ENCODE results near the gene AUTS2.

Gene AUTS2

GRCh38 chr7:70416986-70417655, 818.8 kb downstream of the AUTS2 start:
- no peak for DNase-seq (ENCODE audit: low read depth in 2 of 2)

DNA sequence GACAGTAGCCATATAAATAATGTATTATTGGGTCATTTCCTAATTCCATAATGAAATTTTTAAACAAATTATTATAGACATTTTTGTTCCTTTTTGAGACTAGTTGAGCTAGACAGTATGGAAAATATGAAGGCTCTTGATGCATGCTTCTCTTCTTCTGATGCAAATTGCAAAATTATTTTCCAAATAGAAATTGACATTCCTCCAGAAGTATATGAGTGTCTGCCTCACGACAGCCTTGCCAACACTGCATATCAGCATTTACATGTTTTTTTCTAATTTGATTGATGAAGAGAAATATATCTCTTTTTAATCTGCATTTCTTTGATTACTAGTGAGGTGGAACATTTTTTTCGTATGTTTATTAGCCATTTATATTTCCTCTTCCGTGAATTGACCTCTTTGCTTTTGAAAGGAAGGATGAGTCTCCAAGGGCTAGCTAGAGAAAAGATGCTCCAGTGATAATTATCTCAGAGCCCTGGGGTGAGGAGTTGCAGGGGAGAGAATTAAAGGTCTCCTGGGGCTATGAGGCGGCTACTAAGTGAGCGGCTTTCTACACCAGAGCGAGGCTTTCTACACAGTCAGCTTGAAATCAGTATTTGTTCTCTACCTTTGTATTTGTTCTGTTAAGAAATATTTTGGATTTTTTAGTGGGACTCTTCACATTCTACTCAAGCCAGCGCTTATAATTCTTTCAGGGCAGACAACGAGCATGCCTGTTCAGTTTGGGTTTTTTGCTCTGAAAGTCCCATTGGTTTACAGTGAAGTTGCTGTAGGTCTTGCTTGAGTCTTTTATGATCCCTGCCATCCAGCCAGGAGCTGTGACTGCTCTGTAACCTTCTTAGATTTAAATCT, 821.5 kb downstream of the AUTS2 start:
- DNase-seq (ENCODE audit: low read depth in 2 of 2) = no peak

- DNase-seq (ENCODE audit: low read depth in 2 of 2) = no peak
Measured at GRCh38 chr7:70420381-70420662, 822.0 kb downstream of the AUTS2 start.

- no peak for DNase-seq (ENCODE audit: low read depth in 2 of 2)
Measured at GRCh38 chr7:70421319-70421718, 823.0 kb downstream of the AUTS2 start.

GRCh38 chr7:70426249-70426880, 828.1 kb downstream of the AUTS2 start:
- no peak for DNase-seq (ENCODE audit: low read depth in 2 of 2)

DNA sequence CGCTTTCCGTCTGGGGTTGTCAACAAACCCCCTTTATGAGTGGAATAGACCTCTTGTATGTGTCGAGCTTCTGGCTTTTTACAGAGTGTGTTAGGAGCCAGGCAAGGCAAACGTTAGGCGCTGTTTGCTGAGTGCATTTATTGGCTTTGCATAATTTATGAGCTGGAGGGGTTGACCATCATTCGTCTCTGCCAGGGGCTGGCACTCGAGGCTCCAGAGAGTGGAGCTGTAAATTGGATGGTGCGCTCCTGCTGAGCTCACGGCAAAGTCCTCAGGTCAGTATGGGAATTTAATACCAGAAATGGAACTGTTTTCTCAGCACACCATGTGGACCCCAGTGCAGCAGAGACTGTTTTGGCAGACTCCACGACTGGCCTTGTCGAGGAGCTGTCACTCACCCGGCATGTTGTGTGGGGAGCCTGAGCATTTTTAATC, 834.3 kb downstream of the AUTS2 start:
- DNase-seq (ENCODE audit: low read depth in 2 of 2) = no peak

DNA sequence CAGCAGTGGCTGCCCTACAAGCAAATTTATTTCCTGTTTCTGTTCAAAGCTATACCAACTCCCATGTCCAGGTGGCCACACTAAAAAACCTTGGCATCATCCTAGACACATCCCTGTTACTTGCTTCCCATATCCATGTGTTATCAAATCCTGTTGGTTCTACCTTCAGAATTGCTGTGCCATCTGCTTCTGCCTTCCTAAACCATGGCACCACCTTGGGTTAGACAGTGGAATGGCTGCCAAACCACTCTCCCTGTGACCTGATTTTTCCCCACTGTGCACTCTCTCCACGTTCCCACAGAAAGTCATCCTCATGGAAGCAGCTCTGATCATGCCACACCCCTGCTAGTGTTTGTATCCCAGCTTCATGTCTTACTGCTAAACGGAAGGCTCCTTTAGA, 836.1 kb downstream of the AUTS2 start:
- no peak for DNase-seq (ENCODE audit: low read depth in 2 of 2)

- no peak for DNase-seq (ENCODE audit: low read depth in 2 of 2)
Measured at GRCh38 chr7:70434821-70435220, 836.5 kb downstream of the AUTS2 start.

DNA sequence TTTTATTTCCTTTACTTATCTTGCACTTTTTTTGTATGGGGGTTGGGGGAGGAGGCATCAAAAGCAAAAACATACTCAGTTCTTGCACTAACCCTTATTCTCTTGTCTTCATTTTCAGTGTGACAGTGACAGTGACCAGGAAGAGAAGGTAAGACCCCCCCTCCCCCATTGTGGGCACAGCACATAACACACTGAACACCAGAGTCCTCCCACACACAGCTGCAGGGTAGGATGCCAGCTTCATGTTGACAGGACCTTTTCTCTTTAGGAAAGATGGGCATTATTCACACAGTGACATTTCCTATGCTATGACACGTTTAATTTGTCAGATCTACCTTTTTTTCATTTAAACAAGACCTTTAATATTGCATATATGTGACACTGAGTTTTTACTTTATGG, 837.4 kb downstream of the AUTS2 start:
- DNase-seq (ENCODE audit: low read depth in 2 of 2) = no peak

DNA sequence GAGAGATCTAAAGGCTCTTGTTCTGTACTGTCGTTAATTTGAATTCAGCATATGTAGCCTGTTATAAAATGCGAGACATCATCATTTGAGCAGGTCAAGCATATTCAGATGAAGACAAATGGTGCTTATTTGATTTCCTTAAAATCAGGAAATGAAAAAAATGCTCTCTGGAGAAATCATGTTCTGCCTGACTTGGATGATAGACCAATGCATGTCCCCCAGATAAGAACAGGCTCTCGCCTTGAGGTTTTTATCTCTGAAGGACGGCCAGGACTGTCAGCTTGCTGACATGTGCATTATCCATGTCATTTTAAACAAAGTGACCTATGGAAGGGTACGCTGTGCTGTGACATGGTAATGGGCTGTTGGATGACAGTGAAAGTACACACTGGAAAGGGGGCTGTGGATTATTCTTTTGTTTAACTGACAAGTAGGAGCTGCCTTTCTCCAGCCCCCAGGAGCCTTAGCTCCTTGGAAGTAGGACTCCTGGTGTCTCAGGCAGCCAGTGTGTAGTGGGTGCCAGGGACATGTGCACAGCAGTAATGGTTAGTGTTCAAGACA, 838.6 kb downstream of the AUTS2 start:
- DNase-seq (ENCODE audit: low read depth in 2 of 2) = no peak

GRCh38 chr7:70439651-70440050, 841.4 kb downstream of the AUTS2 start:
- no peak for DNase-seq (ENCODE audit: low read depth in 2 of 2)

DNA sequence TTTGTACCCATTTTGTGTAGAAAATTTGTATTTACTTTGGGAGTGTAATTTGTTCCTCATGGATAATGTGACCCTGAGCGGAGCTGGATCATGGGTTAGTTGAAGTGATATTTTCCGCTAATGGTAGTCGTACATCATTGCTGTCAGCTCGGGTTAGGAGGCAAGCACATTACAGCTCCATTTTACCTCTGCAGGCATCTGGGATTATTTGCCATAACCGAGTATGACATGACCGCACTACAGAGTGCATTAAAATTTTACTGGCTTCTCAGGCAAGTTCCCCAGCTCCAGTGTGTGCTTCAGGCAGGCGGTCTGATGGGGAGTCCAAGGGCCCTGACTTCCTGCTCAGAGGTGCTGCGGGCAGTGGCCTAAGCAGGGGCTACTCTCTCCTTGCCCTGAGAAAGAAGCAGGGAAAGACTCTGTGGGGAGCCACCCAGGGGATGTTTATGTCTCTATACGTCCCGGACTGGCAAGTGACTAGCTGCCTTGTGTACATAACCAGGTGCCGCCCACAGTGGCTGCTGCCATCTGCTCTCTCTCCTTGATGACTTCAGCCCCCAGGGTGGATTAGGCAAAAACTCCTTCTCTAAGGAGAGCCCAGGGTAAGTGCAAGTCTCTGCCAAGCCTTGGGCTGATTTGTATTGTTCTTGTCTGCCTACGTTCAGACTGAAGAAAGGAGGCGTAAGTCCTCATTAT, 848.3 kb downstream of the AUTS2 start:
- no peak for DNase-seq (ENCODE audit: low read depth in 2 of 2)

DNA sequence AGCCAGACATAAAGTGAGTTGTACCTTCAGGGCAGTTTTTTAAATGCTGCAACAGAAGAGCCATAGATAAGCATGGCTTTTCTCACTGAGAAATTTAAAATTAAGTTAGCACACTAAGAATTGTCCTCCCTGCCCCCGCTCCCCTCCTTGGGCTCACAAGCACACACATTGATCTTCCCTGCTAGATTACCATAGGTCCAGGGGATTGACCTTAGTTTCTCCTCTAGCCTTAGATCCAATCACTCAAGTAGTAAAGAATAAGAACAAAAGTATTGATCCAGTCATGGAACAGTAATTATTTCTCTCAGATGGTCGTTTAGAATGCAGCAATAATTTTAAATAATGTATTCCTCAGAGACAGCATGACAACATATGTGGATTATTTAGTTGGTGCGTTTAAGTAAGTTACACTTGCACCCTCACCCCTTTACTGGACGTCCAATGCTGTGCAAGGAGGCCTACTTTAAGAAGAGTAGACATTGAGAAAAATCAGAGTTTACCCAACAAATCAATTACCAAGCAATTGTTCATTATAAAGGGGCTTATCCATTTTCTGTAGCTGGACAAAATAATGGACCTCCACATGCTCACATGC, 850.1 kb downstream of the AUTS2 start:
- no peak for DNase-seq (ENCODE audit: low read depth in 2 of 2)

- DNase-seq (ENCODE audit: low read depth in 2 of 2) = no peak
Measured at GRCh38 chr7:70450731-70451130, 852.5 kb downstream of the AUTS2 start.

GRCh38 chr7:70455925-70456324, 857.6 kb downstream of the AUTS2 start:
- DNase-seq (ENCODE audit: low read depth in 2 of 2) = no peak

- DNase-seq (ENCODE audit: low read depth in 2 of 2) = no peak
Measured at GRCh38 chr7:70456719-70457118, 858.4 kb downstream of the AUTS2 start.

GRCh38 chr7:70457482-70457881, 859.2 kb downstream of the AUTS2 start:
- no peak for DNase-seq (ENCODE audit: low read depth in 2 of 2)

DNA sequence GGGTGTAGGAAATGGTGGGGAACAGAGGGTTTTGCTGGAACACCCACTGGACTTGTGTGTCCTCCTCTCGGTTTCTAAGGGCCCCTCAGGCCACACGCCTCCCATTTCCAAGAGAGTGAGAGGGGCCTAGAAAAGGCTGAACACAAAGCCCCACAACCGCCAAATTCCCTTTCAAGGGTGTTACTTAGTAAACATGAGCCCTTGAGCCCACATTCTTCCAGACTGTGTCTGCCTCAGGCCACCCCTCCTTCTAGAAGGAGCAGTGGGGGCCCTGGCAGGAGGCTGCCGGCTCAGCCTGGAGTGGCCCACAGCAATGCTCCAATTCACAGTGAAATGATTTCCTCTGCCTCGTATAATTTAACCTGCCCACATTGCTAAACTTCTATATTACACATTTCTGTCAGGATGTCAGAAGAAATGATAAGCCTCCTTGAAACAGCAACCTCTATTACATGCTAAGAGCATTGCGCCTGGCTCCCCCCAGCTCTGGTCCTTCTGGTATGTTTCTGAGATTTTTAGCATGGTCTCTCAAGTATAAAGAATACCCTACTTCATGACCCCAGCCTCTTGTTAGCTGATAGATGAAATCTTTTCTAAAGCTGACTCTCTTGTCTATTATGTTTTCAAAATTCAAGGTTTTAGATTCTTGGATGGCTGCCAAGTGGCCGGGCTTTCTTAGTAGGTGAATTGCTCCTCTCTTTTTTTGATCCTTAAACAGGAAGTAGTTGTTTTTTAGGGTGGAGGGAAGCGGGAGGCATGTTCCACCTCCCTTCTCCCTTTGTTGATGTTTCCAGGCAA, 859.8 kb downstream of the AUTS2 start:
- DNase-seq (ENCODE audit: low read depth in 2 of 2) = no peak

DNA sequence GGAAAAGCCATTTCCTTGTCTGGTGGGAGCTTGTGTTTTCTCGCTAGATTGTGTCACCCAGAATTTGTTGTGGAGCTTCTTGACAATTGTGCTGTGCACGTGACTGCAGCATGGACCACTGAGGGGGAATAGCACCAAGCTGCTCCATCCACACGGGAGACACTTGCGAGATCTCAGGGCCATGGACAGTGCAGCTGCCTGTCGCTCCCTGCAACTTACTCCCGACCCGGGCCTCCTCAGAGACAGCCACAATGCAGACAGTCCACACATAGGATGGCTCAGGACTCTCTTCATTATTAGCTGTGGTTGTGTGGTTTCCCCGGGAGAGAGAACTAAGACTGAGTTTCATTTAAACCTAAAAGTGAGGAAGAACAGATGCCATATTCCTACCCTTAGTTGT, 860.5 kb downstream of the AUTS2 start:
- no peak for DNase-seq (ENCODE audit: low read depth in 2 of 2)

DNA sequence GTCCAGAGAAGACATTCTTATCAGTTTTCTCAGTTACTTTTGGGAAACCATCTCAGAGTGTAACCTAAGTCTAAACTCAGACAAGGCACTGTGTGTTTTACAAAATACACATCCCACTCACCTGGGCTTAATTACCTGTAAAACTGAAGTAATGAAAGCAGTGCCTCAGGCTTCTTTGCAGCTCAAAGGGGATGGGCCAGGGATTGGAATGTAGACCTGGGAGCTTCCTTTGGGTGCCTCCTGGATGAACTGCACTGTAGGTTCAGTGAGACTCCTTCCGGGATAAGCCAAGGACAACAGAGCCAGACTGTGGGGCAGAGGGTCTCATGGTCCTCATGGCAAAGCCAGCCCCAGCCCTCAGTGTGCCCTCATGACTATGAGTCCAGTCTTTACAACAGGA, 861.3 kb downstream of the AUTS2 start:
- DNase-seq (ENCODE audit: low read depth in 2 of 2) = no peak

DNA sequence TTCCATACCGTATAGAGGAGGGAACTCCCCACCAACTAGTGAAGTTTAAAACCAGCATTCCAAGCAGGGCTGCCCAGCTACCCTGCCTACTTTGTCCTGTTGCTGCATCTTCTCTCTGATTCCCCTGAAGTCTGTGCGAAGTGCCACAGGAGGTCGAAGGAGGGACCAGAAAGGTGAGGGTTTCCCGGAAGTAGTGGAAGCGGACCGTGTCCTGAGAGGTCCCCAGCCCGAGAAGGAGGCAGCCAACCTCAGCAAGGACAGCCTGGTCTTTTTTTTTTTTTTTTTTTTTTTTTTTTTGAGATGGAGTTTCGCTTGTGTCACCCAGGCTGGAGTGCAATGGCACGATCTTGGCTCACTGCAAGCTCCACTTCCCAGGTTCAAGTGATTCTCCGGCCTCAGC, 861.8 kb downstream of the AUTS2 start:
- no peak for DNase-seq (ENCODE audit: low read depth in 2 of 2)
